Osteoblast (primary cell): ENCODE results near the gene HIBADH. TPM values are rescaled to one million over a fixed set of nuclear protein-coding genes. Genes with fewer than 3 reads are reported as not detected.
A peak's percentile ranks its signal among the peaks of the same experiment; 100 is the strongest.

ENCODE experiments used
- DNase-seq: peaks from one replicate; pipeline ENCODE4 v3.0.0; 2011; ENCODE audit warnings: low spot score, mixed read lengths; ENCODE audit not compliant: insufficient read length; ENCODE audit errors: missing footprints
- H2AFZ ChIP-seq: 2 replicates; pipeline ENCODE4 v1.6.0; 2011; ENCODE audit warnings: mild to moderate bottlenecking, low read length
- H3K27ac ChIP-seq: 2 replicates; pipeline ENCODE4 v1.5.1; 2011; ENCODE audit warnings: mild to moderate bottlenecking, low read depth, low read length, moderate library complexity
- H3K27me3 ChIP-seq: 2 replicates; pipeline ENCODE4 v1.6.0; 2012; ENCODE audit warnings: mild to moderate bottlenecking, control low read depth, inconsistent platforms, low read length, moderate library complexity; ENCODE audit not compliant: insufficient read depth
- H3K36me3 ChIP-seq: 2 replicates; pipeline ENCODE4 v1.5.1; 2011; ENCODE audit warnings: mild to moderate bottlenecking, low read length, control low read depth, moderate library complexity; ENCODE audit not compliant: insufficient read depth
- H3K4me1 ChIP-seq: 2 replicates; pipeline ENCODE4 v1.5.1; 2011; ENCODE audit warnings: mild to moderate bottlenecking, low read length, control low read depth, moderate library complexity; ENCODE audit not compliant: insufficient read depth
- H3K4me2 ChIP-seq: 2 replicates; pipeline ENCODE4 v1.6.0; 2011; ENCODE audit warnings: mild to moderate bottlenecking, low read length; ENCODE audit not compliant: insufficient read depth
- H3K4me3 ChIP-seq: fragments of 200-600 bp; sonication (generic); 3 replicates; pipeline ENCODE4 v1.5.1; 2012; ENCODE audit warnings: mild to moderate bottlenecking, low read length, inconsistent platforms; ENCODE audit not compliant: insufficient read depth
- H3K79me2 ChIP-seq: 2 replicates; pipeline ENCODE4 v1.6.0; 2012; ENCODE audit warnings: mild to moderate bottlenecking, low read length, control low read depth, inconsistent platforms; ENCODE audit not compliant: insufficient read depth
- H3K9me3 ChIP-seq: 2 replicates; pipeline ENCODE4 v1.5.1; 2011; ENCODE audit warnings: low read depth, low read length, control low read depth
- H4K20me1 ChIP-seq: 2 replicates; pipeline ENCODE4 v1.6.0; 2012; ENCODE audit warnings: mild to moderate bottlenecking, low read length, control low read depth; ENCODE audit not compliant: insufficient read depth
- total RNA-seq: library from RNA; depleted of rRNA; stranded (reverse); fragments of >200 nt; gene quantifications from 2 replicates; pipeline ENCODE4 v1.2.3, GENCODE V29; 2012
- TF ChIP-seq, protein P1 (sequence below): IDR thresholded peaks from 2 replicates; pipeline ENCODE4 v1.5.1; 2011; ENCODE audit warnings: mild to moderate bottlenecking, low read depth, low read length, moderate library complexity; ENCODE audit errors: extremely low read depth

Gene HIBADH
- total RNA-seq, 1 donor = 76.0 TPM

DNA sequence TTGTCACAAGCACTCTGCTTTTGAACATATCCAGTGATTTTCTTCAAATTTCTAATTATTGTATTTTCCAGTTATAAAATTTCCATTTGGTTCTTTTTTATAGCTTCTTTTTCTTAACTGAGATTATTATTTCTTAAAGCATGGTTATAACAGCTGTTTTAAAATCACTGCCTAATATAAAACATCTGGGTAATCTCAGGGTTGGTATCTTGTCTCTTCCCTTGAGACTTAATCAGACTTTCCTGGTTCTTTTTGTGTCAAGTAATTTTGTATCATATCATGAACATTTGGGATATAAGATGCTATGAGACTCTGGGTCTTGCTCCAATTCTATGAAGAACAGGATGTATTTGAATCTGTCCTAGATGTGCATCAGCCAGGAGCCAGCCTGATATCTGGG lies 93.6 kb downstream of the HIBADH start:
- Histone ChIP-seq H4K20me1 (no peaks in the 10 kb centered on the region), H3K27ac (no peak overlapping the region), H3K27me3 (no peaks in the 10 kb centered on the region), H3K4me2 (no peak overlapping the region), H3K9me3 (no peaks in the 10 kb centered on the region), H3K36me3 (no peaks in the 10 kb centered on the region), H3K79me2 (no peaks in the 10 kb centered on the region), H3K4me1 (peaks cover 2% of the 10 kb centered on the region), H2AFZ (no peak overlapping the region), H3K4me3 (no peak overlapping the region)
- DNase-seq = no peak
- TF ChIP-seq, protein P1, sequence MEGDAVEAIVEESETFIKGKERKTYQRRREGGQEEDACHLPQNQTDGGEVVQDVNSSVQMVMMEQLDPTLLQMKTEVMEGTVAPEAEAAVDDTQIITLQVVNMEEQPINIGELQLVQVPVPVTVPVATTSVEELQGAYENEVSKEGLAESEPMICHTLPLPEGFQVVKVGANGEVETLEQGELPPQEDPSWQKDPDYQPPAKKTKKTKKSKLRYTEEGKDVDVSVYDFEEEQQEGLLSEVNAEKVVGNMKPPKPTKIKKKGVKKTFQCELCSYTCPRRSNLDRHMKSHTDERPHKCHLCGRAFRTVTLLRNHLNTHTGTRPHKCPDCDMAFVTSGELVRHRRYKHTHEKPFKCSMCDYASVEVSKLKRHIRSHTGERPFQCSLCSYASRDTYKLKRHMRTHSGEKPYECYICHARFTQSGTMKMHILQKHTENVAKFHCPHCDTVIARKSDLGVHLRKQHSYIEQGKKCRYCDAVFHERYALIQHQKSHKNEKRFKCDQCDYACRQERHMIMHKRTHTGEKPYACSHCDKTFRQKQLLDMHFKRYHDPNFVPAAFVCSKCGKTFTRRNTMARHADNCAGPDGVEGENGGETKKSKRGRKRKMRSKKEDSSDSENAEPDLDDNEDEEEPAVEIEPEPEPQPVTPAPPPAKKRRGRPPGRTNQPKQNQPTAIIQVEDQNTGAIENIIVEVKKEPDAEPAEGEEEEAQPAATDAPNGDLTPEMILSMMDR = no peak

GRCh38 chr7:27567266-27567665 lies 95.4 kb downstream of the HIBADH start:
- Histone ChIP-seq H3K36me3 (no peaks in the 10 kb centered on the region), H3K4me2 (no peak overlapping the region), H2AFZ (no peak overlapping the region), H3K79me2 (no peaks in the 10 kb centered on the region), H3K4me1 (peaks cover 2% of the 10 kb centered on the region), H4K20me1 (no peaks in the 10 kb centered on the region), H3K27me3 (no peaks in the 10 kb centered on the region), H3K4me3 (no peak overlapping the region), H3K9me3 (peaks cover 4% of the 10 kb centered on the region), H3K27ac (no peak overlapping the region)
- TF ChIP-seq, protein P1 = no peak
- DNase-seq = no peak

GRCh38 chr7:27564881-27565482 lies 97.7 kb downstream of the HIBADH start:
- H3K9me3 ChIP-seq = peaks cover 4% of the 10 kb centered on the region
- no peak overlapping the region for H3K27ac ChIP-seq
- no peaks in the 10 kb centered on the region for H3K79me2 ChIP-seq
- no peak overlapping the region for H2AFZ ChIP-seq
- no peaks in the 10 kb centered on the region for H3K36me3 ChIP-seq
- H4K20me1 ChIP-seq = no peaks in the 10 kb centered on the region
- TF ChIP-seq, protein P1 = no peak
- H3K27me3 ChIP-seq = no peaks in the 10 kb centered on the region
- DNase-seq = no peak
- no peak overlapping the region for H3K4me3 ChIP-seq
- H3K4me1 ChIP-seq = peaks cover 9% of the 10 kb centered on the region
- no peak overlapping the region for H3K4me2 ChIP-seq

- H3K79me2 ChIP-seq = no peaks in the 10 kb centered on the region
- H3K4me2 ChIP-seq = no peak overlapping the region
- H3K4me1 ChIP-seq = peaks cover 7% of the 10 kb centered on the region
- no peaks in the 10 kb centered on the region for H4K20me1 ChIP-seq
- no peak for DNase-seq
- no peaks in the 10 kb centered on the region for H3K27me3 ChIP-seq
- peaks cover 4% of the 10 kb centered on the region for H3K9me3 ChIP-seq
- H3K4me3 ChIP-seq = no peak overlapping the region
- no peaks in the 10 kb centered on the region for H3K36me3 ChIP-seq
- H3K27ac ChIP-seq = peak overlapping the region; percentile 67
- no peak overlapping the region for H2AFZ ChIP-seq
- TF ChIP-seq, protein P1 = peak; percentile 13
Measured at GRCh38 chr7:27560706-27561235, 101.9 kb downstream of the HIBADH start.
